K562 (cell line): Measurements from ENCODE around the gene CTNS. TPM values are rescaled to one million over a fixed set of nuclear protein-coding genes. Genes with fewer than 3 reads are reported as not detected.

ENCODE experiments used
- ATAC-seq: fragments of 200-7000 bp; cut with Tn5 transposase; 3 replicates; pipeline ENCODE4 v1.9.1; 2020; ENCODE audit warnings: moderate library complexity
- BruUV-seq: library from RNA; stranded (reverse); fragments of 400-500 nt; replicated peaks from 2 replicates; lab custom pipeline; 2021; lab: Mats Ljungman, UMichigan
- CTCF ChIA-PET: fragments of 300-600 bp; formaldehyde crosslinking; extraction: SDS; loops from one replicate; lab custom pipeline; 2021; ENCODE audit warnings: low intra/inter-chr PET ratio; lab: Yijun Ruan, JAX
- POLR2A ChIA-PET: fragments of 300-600, 350-650 bp; sonication (Branson Sonifier 250); formaldehyde crosslinking; extraction: SDS; loops from one replicate; lab custom pipeline; 2021; ENCODE audit warnings: antibody characterized with exemption, inconsistent platforms; lab: Yijun Ruan, JAX
- DNase-seq, 4 experiments: peaks; one replicate each; pipeline versions ENCODE4 v3.0.0 to v3.0.0-alpha.2; 2011 to 2018; ENCODE audit warnings: low spot score in 3 of 4, mixed read lengths in 3 of 4; ENCODE audit errors: extremely low read depth in 1 of 4
- FAIRE-seq: peaks from 2 replicates; lab custom pipeline; 2011; peaks lifted over from hg19 to GRCh38; lab: Jason Lieb, UNC
- H2AFZ ChIP-seq: 2 replicates; pipeline ENCODE4 v1.6.0; 2011; ENCODE audit warnings: low read depth, low read length, control low read depth, inconsistent platforms
- H3K27ac ChIP-seq: fragments of 200-600 bp; 3 replicates; pipeline ENCODE4 v1.8.0; 2011; ENCODE audit warnings: low read depth, mild to moderate bottlenecking, control low read depth, inconsistent platforms, low read length, moderate library complexity, mixed read lengths; ENCODE audit errors: extremely low read depth
- H3K27me3 ChIP-seq, 2 experiments: fragments of 300-600 bp in 1 of 2; 2 replicates in 1 of 2; 3 replicates in 1 of 2; pipeline versions ENCODE4 v1.6.0 to v1.8.0; 2011; ENCODE audit warnings: inconsistent platforms in 2 of 2, low read length in 2 of 2, mild to moderate bottlenecking in 1 of 2, mixed read lengths in 1 of 2, moderate library complexity in 1 of 2; ENCODE audit not compliant: control insufficient read depth in 2 of 2, insufficient read depth in 2 of 2
- H3K36me3 ChIP-seq: fragments of 300-600 bp; 3 replicates; pipeline ENCODE4 v1.8.0; 2011; ENCODE audit warnings: mild to moderate bottlenecking, low read length, inconsistent platforms; ENCODE audit not compliant: control insufficient read depth, insufficient read depth
- H3K4me1 ChIP-seq, 2 experiments: fragments of 200-600 bp in 1 of 2; replicated peaks in 1 of 2; 2 replicates in 1 of 2; 3 replicates in 1 of 2; pipeline versions ENCODE4 v1.5.1 to v1.8.0; 2011; ENCODE audit warnings: inconsistent platforms in 2 of 2, low read length in 2 of 2, mild to moderate bottlenecking in 1 of 2, mixed read lengths in 1 of 2, moderate library complexity in 1 of 2; ENCODE audit not compliant: control insufficient read depth in 2 of 2, insufficient read depth in 2 of 2
- H3K4me2 ChIP-seq: 2 replicates; pipeline ENCODE4 v1.6.1; 2011; ENCODE audit warnings: low read length, control low read depth, inconsistent platforms, mixed read lengths; ENCODE audit not compliant: insufficient read depth
- H3K4me3 ChIP-seq: fragments of 200-600 bp; sonication (generic), shearing (Covaris generic); 2 replicates; pipeline ENCODE4 v1.5.1; 2016; ENCODE audit warnings: control low read depth, inconsistent platforms
- H3K79me2 ChIP-seq: fragments of 200-600 bp; 3 replicates; pipeline ENCODE4 v1.8.0; 2011; ENCODE audit warnings: low read length, inconsistent platforms; ENCODE audit not compliant: control insufficient read depth, insufficient read depth
- H3K9ac ChIP-seq, 2 experiments: 2 replicates each; pipeline versions ENCODE4 v1.6.0 to v1.6.1; 2011; ENCODE audit warnings: low read depth in 2 of 2, low read length in 2 of 2, control low read depth in 1 of 2, inconsistent platforms in 1 of 2, mild to moderate bottlenecking in 1 of 2, mixed read lengths in 1 of 2; ENCODE audit not compliant: insufficient read depth in 1 of 2
- H3K9me1 ChIP-seq: one replicate; pipeline ENCODE4 v1.6.0; 2011; ENCODE audit warnings: inconsistent platforms, mild to moderate bottlenecking, low read length, moderate library complexity; ENCODE audit not compliant: control insufficient read depth, insufficient read depth
- H3K9me3 ChIP-seq: replicated peaks from 2 replicates; pipeline ENCODE4 v1.5.1; 2011; ENCODE audit warnings: low read depth, low read length, inconsistent platforms; ENCODE audit not compliant: control insufficient read depth, insufficient read depth
- H4K20me1 ChIP-seq: replicated peaks from 2 replicates; pipeline ENCODE4 v1.6.1; 2011; ENCODE audit warnings: low read length, inconsistent platforms, mixed read lengths; ENCODE audit not compliant: control insufficient read depth, insufficient read depth
- STAT5B ChIP-seq: fragments of 250-450 bp; sonication (Bioruptor Pico); IDR thresholded peaks from 2 replicates; pipeline ENCODE4 v1.8.0; 2021; ENCODE audit warnings: mild to moderate bottlenecking, inconsistent platforms
- ZNF263 ChIP-seq: sonication (generic); formaldehyde crosslinking; IDR thresholded peaks from 2 replicates; pipeline ENCODE4 v1.8.0; 2022; ENCODE audit warnings: mild to moderate bottlenecking, missing genetic modification reagents, borderline replicate concordance
- WGBS: fragments of 100-300 bp; shearing (Covaris generic); methylation state at CpG from one replicate; pipeline ENCODE4 v1.1.6; 2016; ENCODE audit warnings: low coverage, mixed read lengths; ENCODE audit not compliant: insufficient coverage; ENCODE audit errors: missing lambda C conversion rate; 5-methylcytosine and 5-hydroxymethylcytosine counted together
- in situ Hi-C: fragments of 300-500 bp; cut with MboI; formaldehyde crosslinking; loops from 4 replicates; pipeline ENCODE4 v1.15.0; 2018; ENCODE audit warnings: inconsistent platforms, mixed read lengths
- intact Hi-C: fragments of 100-400 bp; cut with micrococcal nuclease; formaldehyde crosslinking; loops from 2 replicates; pipeline ENCODE4 v1.14.2; 2022
- polyA plus RNA-seq, 8 experiments: library from polyadenylated mRNA; depleted of rRNA in 4 of 8; stranded (reverse) in 5 of 8; unstranded in 3 of 8; fragments of >200 nt; fragmentation: Nextera tagmentation in 2 of 8; fragmentation: Illumina TruSeq in 1 of 8; extraction: Ambion mirVana in 2 of 8; extraction: Trizol in 1 of 8; gene quantifications; 2 replicates each; pipeline versions ENCODE4 v1.2.1 to v1.2.3, GENCODE V29; 2011 to 2014; ENCODE audit warnings: inconsistent platforms in 1 of 8, missing spikeins in 1 of 8
- total RNA-seq, 7 experiments: library from RNA; depleted of rRNA in 6 of 7; stranded (reverse); fragments of >200 nt in 6 of 7; fragmentation: Illumina TruSeq in 2 of 7; extraction: Trizol in 2 of 7; gene quantifications; 2 replicates each; pipeline versions ENCODE4 v1.2.1 to v1.2.3, GENCODE V29; 2011 to 2021; ENCODE audit warnings: low replicate concordance in 1 of 7
- TF ChIP-seq, protein P1 (sequence below): fragments of 250-450 bp; sonication (Bioruptor Pico); IDR thresholded peaks from 2 replicates; pipeline ENCODE4 v1.8.0; 2022; ENCODE audit warnings: inconsistent platforms

The CTNS gene
- total and polyA plus RNA-seq, 9 of the 15 experiments (the other 6 are each of a cell fraction or from before 2014, with no cell fraction given): 0.66 to 8.4 (median 4.9) TPM

DNA sequence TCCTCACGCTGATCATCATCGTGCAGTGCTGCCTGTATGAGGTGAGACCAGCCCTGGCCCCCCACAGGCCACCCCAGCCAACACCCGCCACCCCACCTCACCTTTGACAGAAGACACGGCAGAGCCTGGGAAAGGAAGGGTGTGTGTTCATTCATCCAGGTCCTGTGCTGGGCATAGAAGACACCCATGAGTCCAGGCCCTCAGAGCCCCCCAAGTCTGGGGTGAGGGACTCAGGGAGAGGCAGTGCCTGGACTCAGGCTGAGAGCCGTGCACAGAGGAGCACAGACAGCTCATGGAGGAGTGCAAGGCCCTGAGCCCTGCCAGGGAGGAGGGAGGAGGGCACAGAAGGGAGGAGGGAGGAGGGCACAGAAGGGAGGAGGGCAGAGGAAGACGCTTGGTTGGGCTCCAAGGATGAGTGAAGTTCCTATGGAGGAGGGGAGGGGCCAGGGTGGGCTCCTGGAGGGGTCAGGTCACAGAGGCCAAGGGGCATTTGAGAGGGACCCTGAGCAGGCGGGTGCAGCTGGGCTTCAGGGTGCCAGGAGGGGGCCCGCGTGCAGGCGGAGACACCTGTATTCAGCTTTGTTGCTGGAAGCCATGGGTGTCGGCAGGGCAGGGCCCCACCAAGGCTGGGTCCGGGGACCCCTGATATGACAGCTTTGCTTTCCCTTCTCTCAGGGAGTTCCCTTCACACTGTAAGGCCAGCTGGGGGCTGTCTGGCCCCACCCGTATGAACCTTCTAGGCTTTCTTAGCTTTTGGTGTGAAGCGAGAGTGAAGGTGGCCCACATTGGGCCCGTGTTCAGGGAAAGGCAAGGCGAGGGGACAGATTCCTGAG lies 20.4 kb downstream of the CTNS start:
- H3K36me3 ChIP-seq: no peaks in the 10 kb centered on the region
- H2AFZ ChIP-seq: no peak overlapping the region
- no peaks in the 10 kb centered on the region for H4K20me1 ChIP-seq
- POLR2A ChIA-PET: no interaction called here
- no peak overlapping the region for H3K27ac ChIP-seq
- in situ Hi-C loops: no loop called here
- TF ChIP-seq STAT5B (CRISPR knock-in tag): no peak
- TF ChIP-seq ZNF263 (CRISPR knock-in tag): 0 out of 2 replicates have a peak, but pooled peaks have one; percentile 17
- TF ChIP-seq, all 486 proteins: peak for 1
- no peaks in the 10 kb centered on the region for H3K27me3 ChIP-seq
- no peaks in the 10 kb centered on the region for H3K9me1 ChIP-seq
- DNase-seq (no peak), FAIRE-seq (no peak), ATAC-seq (no peak)
- no TSS peak for BruUV-seq
- peak overlapping the region in 1 of 2 experiments; percentile 45; a peak in 1 of 4 replicates for H3K9ac ChIP-seq
- no peak overlapping the region for H3K4me3 ChIP-seq
- H3K9me3 ChIP-seq: no peaks in the 10 kb centered on the region
- peaks cover 0 to 30% of the 10 kb centered on the region in 2 experiments; a peak in 2 of 5 replicates for H3K4me1 ChIP-seq
- WGBS: 70% methylated on average over 8 of the region's 16 CpGs
- no peaks in the 10 kb centered on the region for H3K79me2 ChIP-seq
- H3K4me2 ChIP-seq: no peak overlapping the region
- CTCF ChIA-PET: no interaction called here
- intact Hi-C loops: no loop called here

DNA sequence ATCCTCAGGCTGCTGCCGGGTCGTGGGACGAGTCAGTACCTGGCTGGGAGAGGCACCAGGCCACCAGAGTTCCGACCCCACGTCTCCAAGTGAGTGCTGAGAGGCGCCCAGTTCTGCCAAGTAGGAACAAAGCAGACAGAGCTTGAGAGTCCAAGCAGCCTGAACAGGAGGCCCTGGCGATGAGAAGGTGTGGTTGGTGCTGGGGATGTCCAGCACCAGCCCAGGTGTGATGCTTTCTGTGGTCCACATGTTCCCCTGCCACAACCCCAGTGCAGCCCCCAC lies 21.0 kb downstream of the CTNS start:
- no peaks in the 10 kb centered on the region for H3K9me3 ChIP-seq
- BruUV-seq: no TSS peak
- in situ Hi-C loops: no loop called here
- H3K9me1 ChIP-seq: no peaks in the 10 kb centered on the region
- FAIRE-seq: no peak
- no peaks in the 10 kb centered on the region for H3K79me2 ChIP-seq
- H3K4me1 ChIP-seq: peaks cover 0 to 31% of the 10 kb centered on the region in 2 experiments; a peak in 2 of 5 replicates
- POLR2A ChIA-PET: no interaction called here
- CTCF ChIA-PET: no interaction called here
- H3K4me2 ChIP-seq: no peak overlapping the region
- intact Hi-C loops: no loop called here
- H3K36me3 ChIP-seq: no peaks in the 10 kb centered on the region
- DNase-seq: no peak
- H2AFZ ChIP-seq: no peak overlapping the region
- WGBS: 61% methylated on average over 7 of the region's 7 CpGs
- H3K27ac ChIP-seq: no peak overlapping the region
- no peak for ATAC-seq
- H3K4me3 ChIP-seq: no peak overlapping the region
- H4K20me1 ChIP-seq: no peaks in the 10 kb centered on the region
- H3K27me3 ChIP-seq: no peaks in the 10 kb centered on the region
- peak overlapping the region in 1 of 2 experiments; percentile 45; a peak in 1 of 4 replicates for H3K9ac ChIP-seq
- TF ChIP-seq, protein P1, sequence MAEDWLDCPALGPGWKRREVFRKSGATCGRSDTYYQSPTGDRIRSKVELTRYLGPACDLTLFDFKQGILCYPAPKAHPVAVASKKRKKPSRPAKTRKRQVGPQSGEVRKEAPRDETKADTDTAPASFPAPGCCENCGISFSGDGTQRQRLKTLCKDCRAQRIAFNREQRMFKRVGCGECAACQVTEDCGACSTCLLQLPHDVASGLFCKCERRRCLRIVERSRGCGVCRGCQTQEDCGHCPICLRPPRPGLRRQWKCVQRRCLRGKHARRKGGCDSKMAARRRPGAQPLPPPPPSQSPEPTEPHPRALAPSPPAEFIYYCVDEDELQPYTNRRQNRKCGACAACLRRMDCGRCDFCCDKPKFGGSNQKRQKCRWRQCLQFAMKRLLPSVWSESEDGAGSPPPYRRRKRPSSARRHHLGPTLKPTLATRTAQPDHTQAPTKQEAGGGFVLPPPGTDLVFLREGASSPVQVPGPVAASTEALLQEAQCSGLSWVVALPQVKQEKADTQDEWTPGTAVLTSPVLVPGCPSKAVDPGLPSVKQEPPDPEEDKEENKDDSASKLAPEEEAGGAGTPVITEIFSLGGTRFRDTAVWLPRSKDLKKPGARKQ: no peak
